HG03159 (cell line): ENCODE results near the gene UNC93B1.
"Not testable (repeated sequence)": the region's sequence is repeated elsewhere in the genome, so short reads cannot be mapped to it uniquely, and the experiment has no call there.

Experiments used
- ATAC-seq: cut with Tn5 transposase; IDR thresholded peaks from one replicate; pipeline ENCODE4 v1.9.1; 2021; ENCODE audit warnings: mild to moderate bottlenecking, moderate library complexity; ENCODE audit not compliant: unreplicated experiment

UNC93B1 gene

GRCh38 chr11:67946403-67946802 lies 57.5 kb downstream of the UNC93B1 start:
- not testable (repeated sequence) for ATAC-seq

- not testable (repeated sequence) for ATAC-seq
These were observed 60.5 kb downstream of the UNC93B1 start for GRCh38 chr11:67943406-67943805.
